PFSK-1 (cell line): ENCODE data around the gene MCFD2.

Experiments used
- FOXP2 ChIP-seq: optimal IDR thresholded peaks from 2 replicates; pipeline ENCODE3; 2011; ENCODE audit warnings: borderline replicate concordance, control low read depth, inconsistent platforms; ENCODE audit not compliant: insufficient read depth; ENCODE audit errors: extremely low read length, extremely low read depth
- POLR2AphosphoS5 ChIP-seq: IDR thresholded peaks from 2 replicates; pipeline ENCODE4 v1.6.1; 2012; ENCODE audit warnings: low read depth, mild to moderate bottlenecking, control low read depth, low read length, moderate library complexity
- REST ChIP-seq, 2 experiments: IDR thresholded peaks; 2 replicates each; pipeline versions ENCODE4 v1.6.1 to v1.8.0; 2011 to 2012; ENCODE audit warnings: low read depth in 2 of 2, low read length in 2 of 2, control low read depth in 1 of 2, inconsistent platforms in 1 of 2, mild to moderate bottlenecking in 1 of 2, moderate library complexity in 1 of 2; ENCODE audit not compliant: insufficient read depth in 1 of 2
- SIN3A ChIP-seq: IDR thresholded peaks from 2 replicates; pipeline ENCODE4 v1.6.1; 2012; ENCODE audit warnings: mild to moderate bottlenecking, low read length, moderate library complexity, borderline replicate concordance; ENCODE audit not compliant: insufficient read depth
- TAF1 ChIP-seq: IDR thresholded peaks from 2 replicates; pipeline ENCODE4 v1.6.1; 2012; ENCODE audit warnings: low read length, control low read depth, borderline replicate concordance; ENCODE audit not compliant: insufficient read depth

The MCFD2 gene

GRCh38 chr2:46915811-46916630 is 415 bp upstream of the MCFD2 start:
- TF ChIP-seq TAF1: no peak; the same call in 1 of the 2 replicates
- TF ChIP-seq POLR2AphosphoS5: peak; percentile 72; the same call in 1 of the 2 replicates
- TF ChIP-seq SIN3A: peak; percentile 80; the same call in 1 of the 2 replicates
- TF ChIP-seq FOXP2: peak; percentile 95
- TF ChIP-seq REST (IDR thresholded peaks at IDR 0.05; ENCODE audit: insufficient read depth in 1 of 2, low read depth in 2 of 2, low read length in 2 of 2): peak in 1 of 2 experiments; percentile 19; a peak in 1 of 4 replicates

GRCh38 chr2:46914578-46915230 is 902 bp downstream of the MCFD2 start:
- no peak for TF ChIP-seq REST (IDR thresholded peaks at IDR 0.05; ENCODE audit: insufficient read depth in 1 of 2, low read depth in 2 of 2, low read length in 2 of 2)
- no peak for TF ChIP-seq SIN3A
- TF ChIP-seq FOXP2: no peak
- TF ChIP-seq POLR2AphosphoS5: no peak; the same call in 1 of the 2 replicates
- TF ChIP-seq TAF1: no peak

- TF ChIP-seq FOXP2 (peak; percentile 37), SIN3A (no peak), POLR2AphosphoS5 (peak; percentile 26), REST (IDR thresholded peaks at IDR 0.05; ENCODE audit: insufficient read depth in 1 of 2, low read depth in 2 of 2, low read length in 2 of 2) (no peak)
These were observed 1.9 kb downstream of the MCFD2 start for GRCh38 chr2:46913471-46914381.

GRCh38 chr2:46909771-46910419 is 5.7 kb downstream of the MCFD2 start:
- no peak for TF ChIP-seq TAF1
- no peak for TF ChIP-seq SIN3A
- TF ChIP-seq POLR2AphosphoS5: no peak
- TF ChIP-seq FOXP2: no peak
- TF ChIP-seq REST (IDR thresholded peaks at IDR 0.05; ENCODE audit: insufficient read depth in 1 of 2, low read depth in 2 of 2, low read length in 2 of 2): peak in 1 of 2 experiments; percentile 61; a peak in 2 of 4 replicates
